ENCODE results near the gene KIR3DL3.

DNA sequence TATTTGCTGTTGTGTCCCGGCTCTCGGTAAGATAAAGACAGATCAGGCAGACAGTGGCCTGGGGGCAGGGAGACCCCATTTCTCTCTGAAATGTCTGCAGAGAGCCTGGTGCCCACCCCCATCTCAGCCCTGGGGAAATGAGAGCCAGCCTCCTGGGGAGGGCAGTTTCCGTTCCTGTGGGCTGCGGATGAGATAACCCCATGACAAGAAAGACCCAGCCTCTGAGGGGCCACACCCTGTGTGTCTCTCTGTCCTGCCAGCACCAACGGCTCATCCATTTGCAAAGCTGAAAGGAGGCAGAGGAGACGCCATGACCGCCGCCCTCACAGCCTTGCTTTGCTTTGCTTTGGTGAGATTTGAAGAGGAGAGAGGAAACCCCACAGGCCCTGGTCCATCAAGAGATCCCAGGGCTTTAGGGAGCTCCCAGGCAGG is 28.1 kb upstream of the KIR3DL3 start:
- TF ChIP-seq, protein P1, sequence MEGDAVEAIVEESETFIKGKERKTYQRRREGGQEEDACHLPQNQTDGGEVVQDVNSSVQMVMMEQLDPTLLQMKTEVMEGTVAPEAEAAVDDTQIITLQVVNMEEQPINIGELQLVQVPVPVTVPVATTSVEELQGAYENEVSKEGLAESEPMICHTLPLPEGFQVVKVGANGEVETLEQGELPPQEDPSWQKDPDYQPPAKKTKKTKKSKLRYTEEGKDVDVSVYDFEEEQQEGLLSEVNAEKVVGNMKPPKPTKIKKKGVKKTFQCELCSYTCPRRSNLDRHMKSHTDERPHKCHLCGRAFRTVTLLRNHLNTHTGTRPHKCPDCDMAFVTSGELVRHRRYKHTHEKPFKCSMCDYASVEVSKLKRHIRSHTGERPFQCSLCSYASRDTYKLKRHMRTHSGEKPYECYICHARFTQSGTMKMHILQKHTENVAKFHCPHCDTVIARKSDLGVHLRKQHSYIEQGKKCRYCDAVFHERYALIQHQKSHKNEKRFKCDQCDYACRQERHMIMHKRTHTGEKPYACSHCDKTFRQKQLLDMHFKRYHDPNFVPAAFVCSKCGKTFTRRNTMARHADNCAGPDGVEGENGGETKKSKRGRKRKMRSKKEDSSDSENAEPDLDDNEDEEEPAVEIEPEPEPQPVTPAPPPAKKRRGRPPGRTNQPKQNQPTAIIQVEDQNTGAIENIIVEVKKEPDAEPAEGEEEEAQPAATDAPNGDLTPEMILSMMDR (IDR thresholded peaks at IDR 0.05): no peak
- TF ChIP-seq POLR2AphosphoS5 (IDR thresholded peaks at IDR 0.05) (no peak), POLR2A (IDR thresholded peaks at IDR 0.05) (no peak)

Data from sigmoid colon (tissue), 4 donors.